Vagina (tissue), 2 donors: ENCODE results near the gene RAG2.

Experiments used
- POLR2A ChIP-seq, 2 donors: fragments of 450-650 bp; IDR thresholded peaks; one replicate each; pipeline ENCODE4 v1.6.1; 2017; ENCODE audit warnings: antibody characterized with exemption in 2 of 2, mild to moderate bottlenecking in 2 of 2, moderate library complexity in 2 of 2
- POLR2AphosphoS5 ChIP-seq, 2 donors: sonication (generic); formaldehyde crosslinking; IDR thresholded peaks; one replicate each; pipeline ENCODE4 v1.9.0; 2017; ENCODE audit warnings: antibody characterized with exemption in 2 of 2, mild to moderate bottlenecking in 2 of 2, low read depth in 1 of 2; ENCODE audit not compliant: insufficient read depth in 1 of 2
- TF ChIP-seq, protein P1 (sequence below), 3 experiments: fragments of 450-650 bp in 2 of 3; fragments of 200-600 bp in 1 of 3; sonication (generic) in 1 of 3; IDR thresholded peaks; one replicate each; pipeline ENCODE4 v1.5.1; 2017 to 2019; ENCODE audit warnings: antibody characterized with exemption in 3 of 3, mild to moderate bottlenecking in 2 of 3, moderate library complexity in 2 of 3

DNA sequence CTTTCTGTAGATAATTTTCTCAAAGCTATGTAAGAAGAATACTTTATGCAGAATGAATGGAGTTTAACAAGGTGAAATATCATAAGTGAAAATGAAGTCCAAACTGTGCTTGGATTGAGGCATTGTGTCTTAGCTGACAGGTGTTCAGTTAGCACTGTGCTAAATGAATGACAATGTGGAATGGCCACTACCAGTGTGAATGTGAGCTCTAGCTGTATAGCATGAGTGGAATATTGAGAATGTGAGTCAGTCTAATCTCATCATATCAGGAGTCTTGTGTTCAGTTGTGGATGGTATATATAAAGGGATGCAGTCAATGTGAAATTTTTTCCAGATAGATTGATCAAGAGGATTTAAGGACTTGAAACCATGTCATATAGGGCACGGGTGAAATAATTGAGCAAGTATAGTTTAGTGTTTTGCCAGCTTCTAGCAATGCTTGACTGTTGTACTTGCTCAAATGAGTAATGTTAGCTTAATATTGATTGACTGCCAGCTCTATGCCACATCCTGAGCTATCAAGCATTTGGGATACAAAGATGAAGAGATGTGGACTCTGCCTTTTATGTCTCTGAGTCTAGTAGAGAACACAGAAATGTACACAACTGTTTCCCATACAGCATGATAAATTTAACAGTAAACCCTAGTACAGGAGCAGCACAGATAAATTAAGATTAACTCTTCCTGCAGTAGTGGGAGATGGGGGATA is 10.6 kb upstream of the RAG2 start:
- TF ChIP-seq POLR2A (IDR thresholded peaks at IDR 0.05) (no peak), POLR2AphosphoS5 (IDR thresholded peaks at IDR 0.05; ENCODE audit: insufficient read depth in 1 of 2, low read depth in 1 of 2) (no peak)
- TF ChIP-seq, protein P1, sequence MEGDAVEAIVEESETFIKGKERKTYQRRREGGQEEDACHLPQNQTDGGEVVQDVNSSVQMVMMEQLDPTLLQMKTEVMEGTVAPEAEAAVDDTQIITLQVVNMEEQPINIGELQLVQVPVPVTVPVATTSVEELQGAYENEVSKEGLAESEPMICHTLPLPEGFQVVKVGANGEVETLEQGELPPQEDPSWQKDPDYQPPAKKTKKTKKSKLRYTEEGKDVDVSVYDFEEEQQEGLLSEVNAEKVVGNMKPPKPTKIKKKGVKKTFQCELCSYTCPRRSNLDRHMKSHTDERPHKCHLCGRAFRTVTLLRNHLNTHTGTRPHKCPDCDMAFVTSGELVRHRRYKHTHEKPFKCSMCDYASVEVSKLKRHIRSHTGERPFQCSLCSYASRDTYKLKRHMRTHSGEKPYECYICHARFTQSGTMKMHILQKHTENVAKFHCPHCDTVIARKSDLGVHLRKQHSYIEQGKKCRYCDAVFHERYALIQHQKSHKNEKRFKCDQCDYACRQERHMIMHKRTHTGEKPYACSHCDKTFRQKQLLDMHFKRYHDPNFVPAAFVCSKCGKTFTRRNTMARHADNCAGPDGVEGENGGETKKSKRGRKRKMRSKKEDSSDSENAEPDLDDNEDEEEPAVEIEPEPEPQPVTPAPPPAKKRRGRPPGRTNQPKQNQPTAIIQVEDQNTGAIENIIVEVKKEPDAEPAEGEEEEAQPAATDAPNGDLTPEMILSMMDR (IDR thresholded peaks at IDR 0.05), result no peak
